Activated CD8-positive, alpha-beta T cell treated with anti-CD3 and anti-CD28 coated beads for 36 hours (primary cell): ENCODE results near the gene DACH1. TPM values are rescaled to one million over a fixed set of nuclear protein-coding genes. Genes with fewer than 3 reads are reported as not detected.

Source experiments
- ATAC-seq: fragments of 200-7000 bp; cut with Tn5 transposase; one replicate; pipeline ENCODE4 v1.10.0; 2021; ENCODE audit warnings: mild to moderate bottlenecking, moderate library complexity
- CTCF ChIA-PET: fragments of 350-600 bp; sonication (Branson Sonifier 250); formaldehyde crosslinking; loops from one replicate; lab custom pipeline; 2021; ENCODE audit warnings: antibody characterized with exemption; lab: Charles Lee
- POLR2A ChIA-PET: fragments of 350-600 bp; sonication (Branson Sonifier 250); formaldehyde crosslinking; loops from one replicate; lab custom pipeline; 2021; ENCODE audit warnings: antibody characterized with exemption; lab: Charles Lee
- DNase-seq: peaks from one replicate; pipeline ENCODE4 v3.0.0-alpha.2; 2020
- H3K27ac Mint-ChIP-seq: one replicate; pipeline ENCODE4 v1.8.0; 2021; ENCODE audit warnings: mild to moderate bottlenecking, mixed read lengths
- H3K27me3 Mint-ChIP-seq: one replicate; pipeline ENCODE4 v1.8.0; 2021; ENCODE audit warnings: mixed read lengths
- H3K36me3 Mint-ChIP-seq: one replicate; pipeline ENCODE4 v1.8.0; 2021; ENCODE audit warnings: low read depth, mixed read lengths
- H3K4me1 Mint-ChIP-seq: one replicate; pipeline ENCODE4 v1.8.0; 2021; ENCODE audit warnings: low read depth, mixed read lengths
- H3K4me3 Mint-ChIP-seq: one replicate; pipeline ENCODE4 v1.8.0; 2021; ENCODE audit warnings: mild to moderate bottlenecking, moderate library complexity, mixed read lengths
- H3K9me3 Mint-ChIP-seq: one replicate; pipeline ENCODE4 v1.8.0; 2021; ENCODE audit warnings: mixed read lengths
- intact Hi-C: fragments of 100-400 bp; cut with micrococcal nuclease; formaldehyde crosslinking; loops from one replicate; pipeline ENCODE4 v1.10.0; 2022
- total RNA-seq, 2 experiments: library from RNA; stranded (reverse); gene quantifications; one replicate each; pipeline ENCODE4 v1.2.3, GENCODE V29; 2021
- TF ChIP-seq, protein P1 (sequence below): fragments of 200-600 bp; IDR thresholded peaks from one replicate; pipeline ENCODE4 v1.8.0; 2022; ENCODE audit warnings: antibody characterized with exemption, mild to moderate bottlenecking

Gene DACH1
- total RNA-seq, 2 experiments from 2014 or later: not detected

DNA sequence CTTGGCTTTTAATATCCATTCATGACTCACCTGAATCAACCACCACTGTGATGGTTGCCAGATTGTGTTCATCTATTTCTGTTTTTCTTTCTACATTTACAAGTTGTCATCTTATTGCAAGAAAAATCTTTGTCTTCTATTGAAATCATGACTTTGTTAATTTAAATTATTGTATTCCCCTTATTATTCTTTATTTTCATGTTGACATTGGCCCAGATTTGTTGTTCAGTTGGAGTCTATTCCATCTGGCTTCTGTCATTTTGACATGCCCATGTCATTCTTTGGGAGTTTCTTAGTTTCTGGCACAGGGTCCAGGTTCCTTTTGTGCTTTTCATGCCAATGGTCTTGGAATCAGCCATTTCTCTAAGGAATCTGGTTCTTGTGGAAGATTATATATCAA, 19.9 kb upstream of the DACH1 start:
- DNase-seq (no peak), ATAC-seq (no peak)
- Mint-ChIP-seq H3K27ac (no peak overlapping the region), H3K27me3 (peaks cover 1% of the 10 kb centered on the region), H3K4me1 (no peaks in the 10 kb centered on the region), H3K36me3 (no peaks in the 10 kb centered on the region), H3K4me3 (no peak overlapping the region), H3K9me3 (peaks cover 5% of the 10 kb centered on the region)
- CTCF ChIA-PET: no interaction called here
- TF ChIP-seq, protein P1, sequence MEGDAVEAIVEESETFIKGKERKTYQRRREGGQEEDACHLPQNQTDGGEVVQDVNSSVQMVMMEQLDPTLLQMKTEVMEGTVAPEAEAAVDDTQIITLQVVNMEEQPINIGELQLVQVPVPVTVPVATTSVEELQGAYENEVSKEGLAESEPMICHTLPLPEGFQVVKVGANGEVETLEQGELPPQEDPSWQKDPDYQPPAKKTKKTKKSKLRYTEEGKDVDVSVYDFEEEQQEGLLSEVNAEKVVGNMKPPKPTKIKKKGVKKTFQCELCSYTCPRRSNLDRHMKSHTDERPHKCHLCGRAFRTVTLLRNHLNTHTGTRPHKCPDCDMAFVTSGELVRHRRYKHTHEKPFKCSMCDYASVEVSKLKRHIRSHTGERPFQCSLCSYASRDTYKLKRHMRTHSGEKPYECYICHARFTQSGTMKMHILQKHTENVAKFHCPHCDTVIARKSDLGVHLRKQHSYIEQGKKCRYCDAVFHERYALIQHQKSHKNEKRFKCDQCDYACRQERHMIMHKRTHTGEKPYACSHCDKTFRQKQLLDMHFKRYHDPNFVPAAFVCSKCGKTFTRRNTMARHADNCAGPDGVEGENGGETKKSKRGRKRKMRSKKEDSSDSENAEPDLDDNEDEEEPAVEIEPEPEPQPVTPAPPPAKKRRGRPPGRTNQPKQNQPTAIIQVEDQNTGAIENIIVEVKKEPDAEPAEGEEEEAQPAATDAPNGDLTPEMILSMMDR: no peak
- POLR2A ChIA-PET: no interaction called here
- intact Hi-C loops: no loop called here

DNA sequence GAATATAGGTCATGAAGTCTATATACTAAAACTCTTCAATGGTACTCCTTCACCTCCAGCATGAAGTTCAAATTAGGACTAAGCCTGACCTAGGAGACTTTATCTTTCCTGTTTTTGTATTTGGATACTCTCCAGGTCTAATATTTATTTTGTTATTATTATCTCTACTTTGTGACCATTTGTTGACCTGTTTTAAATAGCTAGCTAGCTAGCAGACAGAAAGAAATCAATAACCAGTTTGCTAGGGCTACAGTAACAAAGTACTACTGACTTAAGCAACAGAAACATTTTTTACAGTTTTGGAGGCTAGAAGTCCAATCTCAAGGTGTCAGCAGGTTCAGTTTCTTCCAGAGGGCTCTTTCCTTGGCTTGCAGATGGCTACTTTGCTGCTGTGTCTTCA, 15.1 kb upstream of the DACH1 start:
- Mint-ChIP-seq H3K9me3 (peaks cover 5% of the 10 kb centered on the region), H3K36me3 (no peaks in the 10 kb centered on the region), H3K27ac (no peak overlapping the region), H3K4me1 (no peaks in the 10 kb centered on the region), H3K27me3 (peaks cover 1% of the 10 kb centered on the region), H3K4me3 (no peak overlapping the region)
- intact Hi-C loops: no loop called here
- ChIA-PET POLR2A (no interaction called here), CTCF (no interaction called here)
- ATAC-seq (no peak), DNase-seq (no peak)
- TF ChIP-seq, protein P1: no peak

DNA sequence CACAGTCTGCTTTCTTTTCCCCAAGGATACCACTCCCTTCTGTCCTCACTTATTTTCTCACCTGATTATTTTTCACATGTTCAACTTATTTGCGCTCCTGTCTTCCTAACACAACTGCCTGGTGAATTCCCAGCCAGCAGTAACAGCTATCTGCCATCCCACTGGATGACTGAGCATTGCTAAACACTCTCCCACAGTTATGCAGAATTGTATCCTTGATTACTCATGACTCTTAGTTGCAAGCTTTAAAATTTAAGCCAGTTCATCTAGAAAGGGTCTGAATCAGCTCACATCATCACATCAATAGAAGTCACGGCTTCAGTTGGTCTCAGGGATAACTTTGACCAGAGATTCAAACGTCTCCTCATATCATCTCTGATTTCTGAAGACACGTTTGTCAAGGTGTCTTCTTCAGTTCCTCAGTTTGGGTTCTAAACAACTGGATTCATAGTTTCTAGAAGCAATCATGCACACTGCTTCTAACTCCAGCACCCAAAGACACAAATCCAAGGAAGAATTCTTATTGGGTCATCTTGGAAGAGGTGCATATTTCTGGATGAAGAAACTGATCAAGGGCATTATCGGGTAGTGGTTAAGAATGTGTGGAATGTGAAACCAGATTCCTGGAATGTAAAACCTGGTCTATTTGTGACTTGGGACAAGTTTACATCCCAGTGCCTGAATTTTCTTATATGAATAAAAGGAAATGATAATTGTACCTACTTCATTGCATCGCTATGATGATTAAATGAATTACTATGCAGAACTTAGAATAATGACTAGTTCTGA, 13.9 kb upstream of the DACH1 start:
- intact Hi-C loops: no loop called here
- ChIA-PET POLR2A (no interaction called here), CTCF (no interaction called here)
- Mint-ChIP-seq H3K27ac (no peak overlapping the region), H3K36me3 (no peaks in the 10 kb centered on the region), H3K4me3 (no peak overlapping the region), H3K4me1 (no peaks in the 10 kb centered on the region), H3K27me3 (no peaks in the 10 kb centered on the region), H3K9me3 (peaks cover 2% of the 10 kb centered on the region)
- TF ChIP-seq, protein P1: no peak
- DNase-seq (no peak), ATAC-seq (no peak)

- POLR2A ChIA-PET: no interaction called here
These were observed 12.9 kb upstream of the DACH1 start for GRCh38 chr13:71879808-71880344.

More at GRCh38 chr13:71879808-71880344, 12.9 kb upstream of the DACH1 start:
- no peak overlapping the region for H3K4me3 Mint-ChIP-seq
- intact Hi-C loops: no loop called here
- no peaks in the 10 kb centered on the region for H3K4me1 Mint-ChIP-seq
- no peaks in the 10 kb centered on the region for H3K27me3 Mint-ChIP-seq
- ATAC-seq (no peak), DNase-seq (no peak)
- H3K27ac Mint-ChIP-seq: no peak overlapping the region
- H3K36me3 Mint-ChIP-seq: no peaks in the 10 kb centered on the region
- CTCF ChIA-PET: interaction anchor here (0.6 to 2.8 kb wide), 4 partner anchors 10 to 660 kb away, joined by 3 to 14 read pairs (median 7); partner anchors contain the start of gene DACH1
- TF ChIP-seq, protein P1: no peak
- peaks cover 2% of the 10 kb centered on the region for H3K9me3 Mint-ChIP-seq
